ENCODE measurements around the gene ARID1B.
A peak's percentile ranks its signal among the peaks of the same experiment; 100 is the strongest.

ARID1B gene

GRCh38 chr6:156776840-156777576 is at the start of gene ARID1B:
ARID1B (plus strand) TSS chr6:156777378; CDS start chr6:156777681, 303 bp downstream.
- DNase-seq (ENCODE audit: low spot score) = peak; percentile 45

GRCh38 chr6:156727715-156728385 is 49.3 kb upstream of the ARID1B start:
- no peak for DNase-seq (ENCODE audit: low spot score)

GRCh38 chr6:156729248-156729647 is 47.9 kb upstream of the ARID1B start:
- no peak for DNase-seq (ENCODE audit: low spot score)

GRCh38 chr6:156731396-156731795 is 45.8 kb upstream of the ARID1B start:
- peak; percentile 7 for DNase-seq (ENCODE audit: low spot score)

- DNase-seq (ENCODE audit: low spot score) = no peak
Observed at GRCh38 chr6:156735751-156736150, 41.4 kb upstream of the ARID1B start.

- no peak for DNase-seq (ENCODE audit: low spot score)
Observed at GRCh38 chr6:156740604-156741003, 36.6 kb upstream of the ARID1B start.

- no peak for DNase-seq (ENCODE audit: low spot score)
Observed at GRCh38 chr6:156741287-156742073, 35.7 kb upstream of the ARID1B start.

- DNase-seq (ENCODE audit: low spot score) = no peak
Observed at GRCh38 chr6:156747715-156748114, 29.5 kb upstream of the ARID1B start.

GRCh38 chr6:156748504-156748903 is 28.7 kb upstream of the ARID1B start:
- DNase-seq (ENCODE audit: low spot score) = no peak

- no peak for DNase-seq (ENCODE audit: low spot score)
Observed at GRCh38 chr6:156752666-156753301, 24.4 kb upstream of the ARID1B start.

- no peak for DNase-seq (ENCODE audit: low spot score)
Observed at GRCh38 chr6:156756630-156757610, 20.3 kb upstream of the ARID1B start.

- DNase-seq (ENCODE audit: low spot score) = no peak
Observed at GRCh38 chr6:156757849-156758248, 19.3 kb upstream of the ARID1B start.

GRCh38 chr6:156760377-156760776 is 16.8 kb upstream of the ARID1B start:
- no peak for DNase-seq (ENCODE audit: low spot score)

- no peak for DNase-seq (ENCODE audit: low spot score)
Observed at GRCh38 chr6:156762547-156762946, 14.6 kb upstream of the ARID1B start.

GRCh38 chr6:156765117-156765516 is 12.1 kb upstream of the ARID1B start:
- no peak for DNase-seq (ENCODE audit: low spot score)

GRCh38 chr6:156767603-156768467 is 9.3 kb upstream of the ARID1B start:
- no peak for DNase-seq (ENCODE audit: low spot score)

GRCh38 chr6:156771047-156771446 is 6.1 kb upstream of the ARID1B start:
- DNase-seq (ENCODE audit: low spot score) = no peak

GRCh38 chr6:156771761-156772160 is 5.4 kb upstream of the ARID1B start:
- DNase-seq (ENCODE audit: low spot score) = no peak

- no peak for DNase-seq (ENCODE audit: low spot score)
Observed at GRCh38 chr6:156773476-156773875, 3.7 kb upstream of the ARID1B start.

Data from COLO829 (cell line).